GM18861 (cell line): Measurements from ENCODE around the gene WDR12.
"Not testable (repeated sequence)": the region's sequence is repeated elsewhere in the genome, so short reads cannot be mapped to it uniquely, and the experiment has no call there.

Experiments
- ATAC-seq: cut with Tn5 transposase; IDR thresholded peaks from one replicate; pipeline ENCODE4 v1.9.1; 2021; ENCODE audit not compliant: unreplicated experiment

The WDR12 gene

DNA sequence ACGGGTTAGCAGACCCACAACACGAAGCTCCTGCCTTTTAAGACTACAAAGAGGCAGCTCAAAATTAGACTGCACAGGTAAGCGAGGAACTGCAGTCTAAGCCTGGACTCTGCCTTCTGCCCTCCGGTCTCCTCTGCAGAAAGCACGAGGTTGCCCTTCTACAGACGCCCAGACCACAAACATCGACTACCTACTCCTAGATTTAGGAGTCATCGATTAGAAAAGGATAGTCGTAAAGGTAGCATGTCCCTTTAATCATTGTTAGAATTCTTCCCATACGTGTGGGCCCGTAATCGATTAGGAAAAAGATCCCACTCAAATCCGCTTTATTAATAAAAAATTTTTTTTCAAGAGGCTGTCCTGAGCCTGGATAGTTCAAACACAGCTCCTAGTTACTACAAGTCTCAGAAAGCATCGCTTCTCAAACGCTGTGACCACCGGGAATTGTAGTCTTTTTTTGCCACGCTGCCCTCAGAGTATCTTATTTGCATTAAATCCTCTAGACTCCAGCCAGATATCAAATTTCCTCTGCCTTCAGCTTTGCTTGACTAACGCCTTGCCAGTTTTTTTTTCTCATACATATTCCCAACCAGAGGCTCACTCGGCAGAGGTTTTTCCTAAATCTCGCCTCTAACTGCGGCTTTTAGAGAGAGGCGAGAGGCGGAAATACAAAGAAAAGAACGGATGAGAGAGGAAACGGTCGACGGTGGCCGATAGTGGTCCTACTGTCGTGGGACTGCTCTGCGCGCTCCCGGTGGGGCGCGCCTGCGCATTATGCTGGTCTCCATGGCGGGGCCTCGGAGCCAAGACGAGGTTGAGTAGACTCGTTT is at the start of gene WDR12, which contains the start of gene CARF:
TSS of gene WDR12 (minus strand) at position 162 of the 830 bp plus-strand sequence. CDS start 197 bp downstream, outside the sequence.
TSS of gene CARF (plus strand) at position 764 of the 830 bp plus-strand sequence. CDS start 29,628 bp downstream, outside the sequence.
- ATAC-seq, result peak; percentile 61

- no peak for ATAC-seq
These were observed 49.1 kb upstream of the WDR12 start for GRCh38 chr2:202960524-202960923.

- no peak for ATAC-seq
These were observed 39.1 kb upstream of the WDR12 start for GRCh38 chr2:202950592-202950991.

DNA sequence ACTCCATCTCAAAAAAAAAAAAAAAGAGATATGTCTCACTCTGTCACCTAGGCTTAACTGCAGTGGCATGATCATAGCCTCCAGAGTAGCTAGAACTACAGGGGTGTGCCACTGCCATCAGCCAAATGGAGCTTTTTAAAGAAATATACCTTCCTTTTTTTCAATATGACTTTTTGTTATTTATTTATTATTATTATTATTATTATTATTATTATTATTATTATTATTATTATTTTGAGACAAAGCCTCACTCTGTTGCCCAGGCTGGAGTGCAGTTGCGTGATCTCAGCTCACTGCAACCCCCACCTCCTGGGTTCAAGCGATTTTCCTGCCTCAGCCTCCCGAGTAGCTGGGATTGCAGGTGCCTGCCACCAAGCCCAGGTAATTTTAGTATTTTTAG is 37.9 kb upstream of the WDR12 start:
- ATAC-seq, result not testable (repeated sequence)

DNA sequence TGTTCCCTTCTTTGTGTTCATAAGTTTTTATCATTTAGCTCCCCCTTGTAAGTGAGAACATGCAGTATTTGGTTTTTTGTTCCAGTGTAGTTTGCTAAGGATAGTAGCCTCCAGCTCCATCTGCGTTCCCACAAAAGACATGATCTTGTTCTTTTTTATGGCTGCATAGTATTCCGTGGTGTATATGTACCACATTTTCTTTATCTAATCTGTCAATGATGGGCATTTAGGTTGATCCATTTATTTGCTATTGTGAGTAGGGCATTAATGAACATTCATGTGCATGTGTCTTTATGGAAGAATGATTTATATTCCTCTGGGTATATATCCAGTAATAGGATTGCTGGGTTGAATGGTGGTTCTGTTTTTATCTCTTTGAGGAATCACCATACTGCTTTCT is 34.0 kb upstream of the WDR12 start:
- no peak for ATAC-seq

DNA sequence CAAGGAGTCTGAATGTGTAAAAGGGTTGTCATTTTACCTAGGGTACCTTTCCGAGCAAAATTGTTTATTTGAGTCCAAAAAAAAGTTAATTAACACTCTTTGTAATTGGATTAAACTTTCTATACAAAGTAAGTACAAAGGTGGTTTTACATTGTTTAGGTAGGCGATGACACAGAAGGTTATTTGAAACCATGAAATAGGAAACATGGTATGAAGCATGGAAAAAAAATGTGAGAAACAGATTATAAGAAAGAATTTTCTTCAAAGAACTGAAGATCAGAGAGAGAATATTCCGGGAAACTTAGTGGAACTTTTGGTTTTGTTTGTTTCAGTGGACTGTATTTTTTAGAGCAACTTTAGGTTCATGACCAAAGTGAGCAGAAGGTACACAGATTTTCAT is 33.3 kb upstream of the WDR12 start:
- no peak for ATAC-seq

- ATAC-seq, result no peak
These were observed 32.9 kb upstream of the WDR12 start for GRCh38 chr2:202944408-202944807.

DNA sequence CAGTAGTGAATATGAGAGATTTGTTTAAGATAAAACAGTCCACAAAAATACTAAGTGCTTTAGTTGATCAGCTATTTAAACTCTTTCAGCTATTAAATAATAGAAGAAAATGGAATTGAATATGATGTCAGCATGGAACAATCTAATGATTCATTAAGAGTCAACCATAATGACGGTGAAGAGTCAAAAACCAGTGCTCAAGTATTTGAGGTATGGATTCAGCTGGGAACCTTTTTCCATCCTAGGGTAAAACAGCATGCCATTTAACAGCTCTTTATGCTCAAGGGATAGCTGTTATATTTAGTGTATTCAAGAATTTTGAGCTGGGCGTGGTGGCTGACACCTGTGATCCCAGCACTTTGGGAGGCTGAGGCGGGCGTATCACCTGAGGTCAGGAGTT is 30.3 kb upstream of the WDR12 start:
- no peak for ATAC-seq

GRCh38 chr2:202938960-202939359 is 27.5 kb upstream of the WDR12 start:
- ATAC-seq, result no peak

DNA sequence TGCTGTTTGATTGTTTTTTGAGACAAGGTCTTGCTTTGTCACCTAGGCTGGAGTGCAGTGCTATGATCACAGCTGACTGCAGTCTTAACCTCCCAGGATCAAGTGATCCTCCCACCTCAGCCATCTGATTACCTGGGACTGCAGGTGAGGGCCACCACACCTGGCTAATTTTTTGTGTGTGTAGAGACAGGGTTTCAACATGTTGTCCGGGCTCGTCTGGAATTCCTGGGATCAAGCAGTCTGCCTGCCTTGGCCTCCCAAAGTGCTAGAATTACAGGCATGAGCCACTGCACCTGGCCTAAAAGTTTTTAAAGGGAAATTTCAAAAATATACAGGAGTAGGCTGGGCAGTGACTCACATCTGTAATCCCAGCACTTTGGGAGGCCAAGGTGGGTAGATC is 23.0 kb upstream of the WDR12 start:
- no peak for ATAC-seq

- no peak for ATAC-seq
These were observed 22.5 kb upstream of the WDR12 start for GRCh38 chr2:202933958-202934357.

DNA sequence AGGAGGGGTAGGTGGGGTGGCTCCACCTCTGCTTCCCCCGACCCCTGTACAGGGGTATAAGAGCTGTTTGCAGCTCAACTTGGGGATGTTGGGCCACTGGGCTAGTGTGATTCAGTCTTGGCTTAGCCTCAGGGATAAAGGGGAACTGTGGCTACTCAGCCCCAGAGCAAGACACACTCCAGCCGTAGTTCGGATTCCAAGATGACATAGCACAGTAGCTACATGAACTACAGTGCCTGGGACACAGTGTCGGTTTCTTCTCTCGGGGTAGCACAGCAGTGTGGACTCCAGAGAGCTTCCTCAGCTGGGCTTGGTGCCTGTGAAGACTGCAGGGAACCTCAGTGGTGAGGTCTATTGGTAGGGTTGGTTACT is 21.7 kb upstream of the WDR12 start:
- ATAC-seq, result no peak

DNA sequence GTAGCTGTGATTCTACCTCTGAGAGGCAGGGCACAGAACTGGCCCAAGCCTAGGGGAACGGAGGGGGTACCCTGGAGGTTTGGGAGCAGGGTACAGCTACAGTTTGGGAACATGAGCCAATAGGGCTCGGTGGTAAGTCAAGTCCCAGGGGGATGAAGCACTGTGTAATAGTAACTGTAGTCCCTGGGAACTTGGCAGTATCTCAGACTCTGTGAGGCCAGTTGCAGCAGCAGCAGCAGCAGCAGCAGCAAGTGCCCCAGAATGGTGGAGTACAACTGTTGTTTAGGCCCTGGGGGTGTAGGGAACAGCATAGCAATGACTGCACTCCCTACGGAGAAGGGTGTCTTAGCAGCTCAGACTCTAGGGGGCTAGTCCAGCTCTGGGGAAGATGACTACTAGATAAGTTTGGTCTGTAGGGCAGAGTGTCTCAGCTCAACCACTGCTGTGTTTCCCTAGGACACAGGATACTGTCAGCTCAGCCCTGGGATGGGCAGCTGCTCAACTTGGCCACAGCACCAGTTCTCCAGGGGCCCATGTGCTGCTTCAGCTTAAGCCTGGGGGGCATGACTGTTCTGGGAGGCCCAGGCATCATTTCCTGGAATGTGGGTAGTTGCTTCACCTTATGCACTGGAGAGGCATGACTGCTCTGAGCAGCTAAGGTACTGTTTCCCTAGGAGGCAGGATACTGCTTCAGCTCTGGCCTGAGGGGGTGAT is 21.1 kb upstream of the WDR12 start:
- no peak for ATAC-seq

DNA sequence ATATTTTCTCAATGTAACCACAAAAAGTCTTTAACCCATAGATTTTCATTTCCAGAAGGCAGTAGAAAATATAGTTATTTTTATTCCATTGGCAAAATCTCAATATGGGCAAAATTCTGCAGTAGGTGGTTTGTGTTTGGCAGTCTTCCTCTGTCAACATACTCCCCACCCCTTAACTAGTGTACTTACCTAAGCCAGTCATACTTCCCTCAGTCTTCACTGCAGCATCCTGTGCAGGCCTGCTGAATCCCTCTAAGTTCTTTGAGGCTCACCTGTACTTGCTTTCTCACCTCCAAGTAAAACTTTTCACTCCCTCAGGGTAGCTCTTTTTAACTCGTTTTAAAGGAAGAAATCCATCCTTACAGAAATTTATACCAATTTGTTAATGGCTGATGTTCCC is 7.4 kb upstream of the WDR12 start:
- no peak for ATAC-seq

- peak; percentile 38 for ATAC-seq
These were observed 1.1 kb upstream of the WDR12 start for GRCh38 chr2:202912342-202913201.

- ATAC-seq, result no peak
These were observed 316 bp downstream of the WDR12 start for GRCh38 chr2:202911203-202911511.

DNA sequence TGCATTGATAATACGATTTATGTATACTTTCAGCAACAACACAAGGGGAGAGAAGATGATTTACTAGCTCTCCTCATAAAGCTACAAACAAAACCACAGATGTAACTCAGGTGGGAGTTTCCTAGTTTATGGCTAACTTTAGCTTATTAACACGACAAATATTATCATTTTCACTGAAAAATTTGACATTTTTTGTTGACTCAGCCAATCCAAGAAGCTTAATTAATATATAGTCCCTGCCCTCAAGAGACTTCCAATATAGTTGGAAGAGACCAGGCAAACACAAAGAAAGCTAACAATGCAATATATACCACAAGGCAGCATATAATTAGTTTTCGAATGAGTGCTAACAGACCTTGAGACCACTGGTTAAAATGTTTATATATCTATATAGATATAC is 775 bp downstream of the WDR12 start:
- ATAC-seq, result no peak

DNA sequence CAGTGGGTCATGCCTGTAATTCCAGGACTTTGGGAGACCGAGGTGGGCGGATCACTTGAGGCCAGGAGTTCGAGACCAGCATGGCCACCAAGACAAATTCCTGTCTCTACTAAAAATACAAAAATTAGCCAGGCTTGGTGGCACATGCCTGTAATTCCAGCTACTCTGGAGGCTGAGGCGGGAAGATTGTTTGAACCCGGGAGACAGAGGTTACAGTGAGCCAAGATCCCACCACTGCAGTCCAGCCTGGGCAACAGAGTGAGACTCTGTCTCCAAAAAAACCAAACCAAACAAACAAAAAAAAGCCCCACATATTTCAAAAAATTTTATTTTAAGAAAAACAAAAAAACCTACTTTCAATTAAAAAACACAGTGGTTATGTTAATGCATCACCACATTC is 1.2 kb downstream of the WDR12 start:
- ATAC-seq, result not testable (repeated sequence)

DNA sequence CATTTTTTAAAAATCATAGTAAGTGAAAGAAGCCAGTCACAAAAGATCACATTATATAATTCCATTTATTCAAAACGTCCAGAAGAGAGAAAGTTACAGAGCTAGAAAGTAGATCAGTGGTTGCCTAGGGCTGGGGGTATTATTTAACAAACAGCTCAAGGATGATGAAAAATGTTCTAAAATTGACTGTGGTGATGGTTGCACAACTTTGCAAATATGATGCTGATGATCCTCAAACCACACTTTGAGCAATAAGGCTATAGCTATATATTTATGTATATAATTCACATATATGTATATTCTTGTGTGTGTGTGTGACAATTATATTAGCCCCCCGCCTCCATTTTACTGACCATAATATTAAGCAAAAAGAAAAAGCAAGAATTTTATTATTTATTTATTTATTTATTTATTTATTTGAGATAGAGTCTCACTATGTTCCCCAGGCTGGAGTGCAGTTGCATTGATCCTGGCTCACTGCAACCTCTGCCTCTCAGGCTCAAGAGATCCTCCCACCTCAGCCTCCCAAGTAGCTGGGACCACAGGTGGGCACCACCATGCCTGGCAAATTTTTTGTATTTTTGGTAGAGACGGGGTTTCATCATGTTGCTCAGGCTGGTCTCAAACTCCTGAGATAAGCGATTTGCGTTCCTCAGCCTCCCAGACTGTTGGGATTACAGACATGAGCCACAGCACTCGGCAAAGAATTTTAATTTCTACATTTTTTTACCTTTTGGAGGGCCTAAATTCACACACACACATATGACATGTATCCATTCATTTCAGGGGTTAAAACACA is 1.9 kb downstream of the WDR12 start:
- no peak for ATAC-seq

DNA sequence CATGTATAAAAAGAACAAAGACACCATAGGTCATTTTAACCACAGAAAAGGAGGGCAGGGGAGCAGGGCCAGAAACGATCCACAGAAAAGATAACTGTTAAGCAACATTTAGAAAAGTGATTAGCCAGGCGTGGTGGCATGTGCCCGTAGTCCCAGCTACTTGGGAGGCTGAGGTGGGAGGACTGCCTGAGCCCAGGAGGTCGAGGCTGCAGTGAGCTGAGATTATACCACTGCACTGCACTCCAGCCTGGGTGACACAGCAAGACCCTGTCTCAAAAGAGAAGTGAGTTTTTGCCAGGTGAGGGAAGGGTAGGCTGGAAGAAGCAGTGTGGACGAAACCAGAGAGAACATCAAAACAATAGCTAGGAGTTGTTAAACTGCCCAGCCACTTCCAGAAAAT is 3.3 kb downstream of the WDR12 start:
- no peak for ATAC-seq

- not testable (repeated sequence) for ATAC-seq
These were observed 6.0 kb downstream of the WDR12 start for GRCh38 chr2:202905507-202905906.
